Keratinocyte (primary cell): ENCODE results near the gene SUSD4.

Experiments used
- EZH2 ChIP-seq: IDR thresholded peaks from one replicate; pipeline ENCODE4 v1.6.1; 2012; ENCODE audit warnings: inconsistent platforms, mild to moderate bottlenecking, low read length, moderate library complexity
- TF ChIP-seq, protein P1 (sequence below), 3 experiments: IDR thresholded peaks in 1 of 3; conservative IDR thresholded peaks in 1 of 3; optimal IDR thresholded peaks in 1 of 3; 2 replicates in 2 of 3; 3 replicates in 1 of 3; pipeline versions ENCODE3 to v1.5.1; 2011; ENCODE audit warnings: low read length in 3 of 3, mild to moderate bottlenecking in 3 of 3, moderate library complexity in 2 of 3, control low read depth in 1 of 3, inconsistent platforms in 1 of 3; ENCODE audit not compliant: insufficient read depth in 2 of 3; ENCODE audit errors: extremely low read depth in 1 of 3

DNA sequence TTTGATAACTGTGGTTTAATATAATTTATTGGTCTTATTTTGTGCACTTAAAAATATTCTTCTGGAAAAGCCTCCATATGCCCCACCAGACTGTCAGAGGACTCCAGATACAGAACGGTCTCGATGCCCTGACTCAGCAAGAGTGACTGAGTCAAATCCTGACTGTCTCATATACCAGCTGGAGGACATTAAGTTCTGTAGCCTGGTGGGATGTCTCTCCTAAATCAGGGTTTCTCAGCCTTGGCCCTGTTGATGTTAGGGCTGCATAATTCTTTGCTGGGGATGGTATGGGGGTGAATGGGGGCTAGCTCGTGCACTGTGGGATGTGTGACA, 153.2 kb downstream of the SUSD4 start:
- TF ChIP-seq, protein P1, sequence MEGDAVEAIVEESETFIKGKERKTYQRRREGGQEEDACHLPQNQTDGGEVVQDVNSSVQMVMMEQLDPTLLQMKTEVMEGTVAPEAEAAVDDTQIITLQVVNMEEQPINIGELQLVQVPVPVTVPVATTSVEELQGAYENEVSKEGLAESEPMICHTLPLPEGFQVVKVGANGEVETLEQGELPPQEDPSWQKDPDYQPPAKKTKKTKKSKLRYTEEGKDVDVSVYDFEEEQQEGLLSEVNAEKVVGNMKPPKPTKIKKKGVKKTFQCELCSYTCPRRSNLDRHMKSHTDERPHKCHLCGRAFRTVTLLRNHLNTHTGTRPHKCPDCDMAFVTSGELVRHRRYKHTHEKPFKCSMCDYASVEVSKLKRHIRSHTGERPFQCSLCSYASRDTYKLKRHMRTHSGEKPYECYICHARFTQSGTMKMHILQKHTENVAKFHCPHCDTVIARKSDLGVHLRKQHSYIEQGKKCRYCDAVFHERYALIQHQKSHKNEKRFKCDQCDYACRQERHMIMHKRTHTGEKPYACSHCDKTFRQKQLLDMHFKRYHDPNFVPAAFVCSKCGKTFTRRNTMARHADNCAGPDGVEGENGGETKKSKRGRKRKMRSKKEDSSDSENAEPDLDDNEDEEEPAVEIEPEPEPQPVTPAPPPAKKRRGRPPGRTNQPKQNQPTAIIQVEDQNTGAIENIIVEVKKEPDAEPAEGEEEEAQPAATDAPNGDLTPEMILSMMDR (optimal IDR thresholded peaks at IDR 0.05 in 1 of 3, IDR thresholded peaks at IDR 0.05 in 1 of 3, conservative IDR thresholded peaks at IDR 0.05 in 1 of 3; ENCODE audit: extremely low read depth in 1 of 3, insufficient read depth in 2 of 3, low read length in 3 of 3) = no peak
- TF ChIP-seq EZH2 = no peak
